Astrocyte (in vitro differentiated cells and primary cell): Measurements from ENCODE around the gene GSAP. TPM values are rescaled to one million over a fixed set of nuclear protein-coding genes. Genes with fewer than 3 reads are reported as not detected.

ENCODE experiments used
- DNase-seq: peaks from one replicate; pipeline ENCODE4 v3.0.0-alpha.2; 2010; ENCODE audit warnings: low read depth
- FAIRE-seq: peaks from 2 replicates; lab custom pipeline; 2011; peaks lifted over from hg19 to GRCh38; lab: Jason Lieb, UNC
- H2AFZ ChIP-seq: 2 replicates; pipeline ENCODE4 v1.6.0; 2012; ENCODE audit warnings: low read depth, low read length, inconsistent platforms
- H3K27ac ChIP-seq: 2 replicates; pipeline ENCODE4 v1.5.1; 2011; ENCODE audit warnings: low read depth, low read length, inconsistent platforms
- H3K27me3 ChIP-seq: 2 replicates; pipeline ENCODE4 v1.6.0; 2011; ENCODE audit warnings: low read length, inconsistent platforms; ENCODE audit not compliant: insufficient read depth
- H3K36me3 ChIP-seq: 2 replicates; pipeline ENCODE4 v1.5.1; 2011; ENCODE audit warnings: low read length, inconsistent platforms; ENCODE audit not compliant: insufficient read depth
- H3K4me1 ChIP-seq: 2 replicates; pipeline ENCODE4 v1.5.1; 2011; ENCODE audit warnings: low read length, inconsistent platforms; ENCODE audit not compliant: insufficient read depth
- H3K4me2 ChIP-seq: 2 replicates; pipeline ENCODE4 v1.6.0; 2012; ENCODE audit warnings: low read length, inconsistent platforms
- H3K4me3 ChIP-seq: 2 replicates; pipeline ENCODE4 v1.5.1; 2011; ENCODE audit warnings: low read depth, mild to moderate bottlenecking, low read length, inconsistent platforms; ENCODE audit not compliant: insufficient read depth
- H3K79me2 ChIP-seq: 2 replicates; pipeline ENCODE4 v1.6.0; 2012; ENCODE audit warnings: mild to moderate bottlenecking, low read length, inconsistent platforms; ENCODE audit not compliant: insufficient read depth
- H3K9ac ChIP-seq: 2 replicates; pipeline ENCODE4 v1.6.0; 2012; ENCODE audit warnings: mild to moderate bottlenecking, low read length, inconsistent platforms
- H3K9me3 ChIP-seq: 2 replicates; pipeline ENCODE4 v1.5.1; 2012; ENCODE audit warnings: low read depth, mild to moderate bottlenecking, low read length, inconsistent platforms; ENCODE audit not compliant: insufficient read depth
- H4K20me1 ChIP-seq: 2 replicates; pipeline ENCODE4 v1.6.0; 2012; ENCODE audit warnings: low read length, inconsistent platforms; ENCODE audit not compliant: insufficient read depth
- H3K27ac Mint-ChIP-seq: one replicate; pipeline ENCODE4 v1.8.0; 2021; ENCODE audit warnings: mild to moderate bottlenecking, mixed read lengths; ENCODE audit not compliant: unreplicated experiment
- H3K27me3 Mint-ChIP-seq: one replicate; pipeline ENCODE4 v1.8.0; 2021; ENCODE audit warnings: low read depth, mixed read lengths; ENCODE audit not compliant: unreplicated experiment
- H3K36me3 Mint-ChIP-seq: one replicate; pipeline ENCODE4 v1.8.0; 2021; ENCODE audit warnings: low read depth, mixed read lengths; ENCODE audit not compliant: unreplicated experiment
- H3K4me1 Mint-ChIP-seq: one replicate; pipeline ENCODE4 v1.8.0; 2021; ENCODE audit warnings: low read depth, mixed read lengths; ENCODE audit not compliant: unreplicated experiment
- H3K4me3 Mint-ChIP-seq: one replicate; pipeline ENCODE4 v1.8.0; 2021; ENCODE audit warnings: mild to moderate bottlenecking, moderate library complexity, mixed read lengths; ENCODE audit not compliant: unreplicated experiment
- H3K9me3 Mint-ChIP-seq: one replicate; pipeline ENCODE4 v1.8.0; 2021; ENCODE audit warnings: mild to moderate bottlenecking, mixed read lengths; ENCODE audit not compliant: unreplicated experiment
- CTCF ChIP-seq: IDR thresholded peaks from 2 replicates; pipeline ENCODE4 v1.5.1; 2011; ENCODE audit warnings: low read depth, mild to moderate bottlenecking, inconsistent platforms, low read length, moderate library complexity; ENCODE audit not compliant: insufficient read depth
- EZH2 ChIP-seq: IDR thresholded peaks from 2 replicates; pipeline ENCODE4 v1.6.1; 2012; ENCODE audit warnings: mild to moderate bottlenecking, low read length, inconsistent platforms; ENCODE audit not compliant: insufficient read depth
- total RNA-seq: library from RNA; stranded (reverse); gene quantifications from 2 replicates; pipeline ENCODE4 v1.2.1, GENCODE V29; 2021

GSAP gene
- total RNA-seq, 1 donor from 2014 or later = 4.1 TPM

DNA sequence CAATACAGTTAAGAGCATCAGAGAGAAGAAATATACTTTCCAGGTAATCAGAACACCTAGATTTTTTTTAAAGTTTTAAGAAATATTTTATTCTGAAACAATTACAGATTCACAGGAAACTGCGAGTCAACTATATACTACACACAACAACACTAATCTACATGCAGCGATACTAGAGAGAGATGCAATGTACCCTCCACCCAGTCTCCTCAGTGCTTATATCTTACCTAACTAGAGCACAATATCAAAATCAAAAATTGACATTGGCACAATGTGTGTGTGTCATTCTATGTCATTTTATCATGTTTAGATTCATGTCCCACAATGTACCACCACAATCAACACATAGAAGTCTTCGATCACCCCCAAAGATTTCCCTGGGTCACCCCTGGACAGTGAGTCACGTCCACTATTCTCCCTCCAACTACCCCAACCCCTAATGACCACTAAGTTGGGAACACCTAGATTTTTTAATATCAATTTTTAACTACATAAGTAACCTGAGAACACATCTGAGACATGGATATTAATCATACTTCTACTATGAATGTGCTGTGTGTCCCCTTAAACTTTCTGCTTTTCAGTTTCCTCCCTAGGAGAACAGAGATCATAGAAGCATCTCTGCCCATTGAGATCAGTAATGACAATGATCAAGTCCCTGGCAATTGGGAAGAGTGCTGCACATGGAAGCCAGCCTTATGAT, 86.5 kb downstream of the GSAP start:
- H3K36me3 ChIP-seq = no peaks in the 10 kb centered on the region
- H3K27me3 ChIP-seq = no peaks in the 10 kb centered on the region
- no peaks in the 10 kb centered on the region for H3K79me2 ChIP-seq
- no peak overlapping the region for H3K27ac Mint-ChIP-seq
- H2AFZ ChIP-seq = no peak overlapping the region
- no peaks in the 10 kb centered on the region for H3K9me3 ChIP-seq
- H3K27ac ChIP-seq = no peak overlapping the region
- no peak for DNase-seq
- H3K27me3 Mint-ChIP-seq = no peaks in the 10 kb centered on the region
- no peak overlapping the region for H3K4me3 ChIP-seq
- no peaks in the 10 kb centered on the region for H3K36me3 Mint-ChIP-seq
- H3K4me1 Mint-ChIP-seq = peaks cover 26% of the 10 kb centered on the region
- no peak for TF ChIP-seq EZH2
- no peak for TF ChIP-seq CTCF
- H4K20me1 ChIP-seq = no peaks in the 10 kb centered on the region
- peaks cover 36% of the 10 kb centered on the region for H3K4me1 ChIP-seq
- H3K4me2 ChIP-seq = no peak overlapping the region
- no peak for FAIRE-seq
- H3K9me3 Mint-ChIP-seq = no peaks in the 10 kb centered on the region
- H3K9ac ChIP-seq = no peak overlapping the region
- no peak overlapping the region for H3K4me3 Mint-ChIP-seq

DNA sequence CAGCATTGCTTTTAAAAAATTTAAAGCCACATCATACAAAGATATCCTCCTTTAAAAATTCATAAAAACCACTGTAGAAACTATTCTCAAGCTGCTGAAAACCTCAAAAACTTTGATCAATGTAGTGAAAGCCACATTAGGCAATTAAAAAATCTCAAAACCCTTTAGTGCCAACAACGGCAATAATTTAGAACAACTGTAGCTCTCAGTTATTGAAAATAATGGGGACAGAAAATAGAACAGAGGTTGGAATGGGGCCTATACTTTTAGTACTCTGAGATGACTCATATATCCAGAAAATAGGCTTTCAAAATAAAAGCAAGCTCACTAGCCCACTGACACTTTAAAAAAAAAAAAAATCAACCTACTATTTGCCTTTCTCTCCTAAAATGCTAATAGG, 87.5 kb downstream of the GSAP start:
- H3K4me2 ChIP-seq = peak overlapping the region; percentile 63
- H3K9ac ChIP-seq = peak overlapping the region; percentile 24
- DNase-seq (peak; percentile 39), FAIRE-seq (peak; percentile 54)
- H3K9me3 Mint-ChIP-seq = no peaks in the 10 kb centered on the region
- TF ChIP-seq CTCF (no peak), EZH2 (no peak)
- no peaks in the 10 kb centered on the region for H3K36me3 ChIP-seq
- peak overlapping the region; percentile 14 for H3K27ac ChIP-seq
- peaks cover 26% of the 10 kb centered on the region for H3K4me1 Mint-ChIP-seq
- H3K4me3 ChIP-seq = peak overlapping the region; percentile 10
- H3K27me3 ChIP-seq = no peaks in the 10 kb centered on the region
- no peaks in the 10 kb centered on the region for H3K27me3 Mint-ChIP-seq
- H3K9me3 ChIP-seq = no peaks in the 10 kb centered on the region
- peaks cover 36% of the 10 kb centered on the region for H3K4me1 ChIP-seq
- no peak overlapping the region for H3K27ac Mint-ChIP-seq
- no peaks in the 10 kb centered on the region for H3K36me3 Mint-ChIP-seq
- H4K20me1 ChIP-seq = no peaks in the 10 kb centered on the region
- H2AFZ ChIP-seq = peak overlapping the region; percentile 53
- H3K4me3 Mint-ChIP-seq = no peak overlapping the region
- H3K79me2 ChIP-seq = no peaks in the 10 kb centered on the region

- H3K27ac Mint-ChIP-seq = no peak overlapping the region
- peaks cover 36% of the 10 kb centered on the region for H3K4me1 ChIP-seq
- peaks cover 26% of the 10 kb centered on the region for H3K4me1 Mint-ChIP-seq
- no peaks in the 10 kb centered on the region for H3K27me3 ChIP-seq
- H2AFZ ChIP-seq = peak overlapping the region; percentile 53
- H3K79me2 ChIP-seq = no peaks in the 10 kb centered on the region
- DNase-seq (peak; percentile 33), FAIRE-seq (no peak)
- no peak overlapping the region for H3K4me3 ChIP-seq
- no peak overlapping the region for H3K4me3 Mint-ChIP-seq
- peak overlapping the region; percentile 14 for H3K27ac ChIP-seq
- peak overlapping the region; percentile 63 for H3K4me2 ChIP-seq
- no peaks in the 10 kb centered on the region for H3K9me3 ChIP-seq
- H4K20me1 ChIP-seq = no peaks in the 10 kb centered on the region
- no peak for TF ChIP-seq CTCF
- TF ChIP-seq EZH2 = no peak
- peak overlapping the region; percentile 24 for H3K9ac ChIP-seq
- no peaks in the 10 kb centered on the region for H3K9me3 Mint-ChIP-seq
- no peaks in the 10 kb centered on the region for H3K27me3 Mint-ChIP-seq
- H3K36me3 ChIP-seq = no peaks in the 10 kb centered on the region
- no peaks in the 10 kb centered on the region for H3K36me3 Mint-ChIP-seq
Measured at GRCh38 chr7:77327932-77328628, 88.1 kb downstream of the GSAP start.
